SK-N-SH (cell line): ENCODE data around the gene PSD.

ENCODE experiments used
- CTCF ChIP-seq: fragments of 200-600 bp; sonication (generic); IDR thresholded peaks from 2 replicates; pipeline ENCODE4 v1.6.1; 2017; ENCODE audit warnings: antibody characterized with exemption, mild to moderate bottlenecking, moderate library complexity
- ELF1 ChIP-seq: IDR thresholded peaks from 2 replicates; pipeline ENCODE4 v1.4.0; 2012
- EP300 ChIP-seq, 2 experiments: IDR thresholded peaks; 2 replicates each; pipeline versions ENCODE4 v1.4.0 to v1.6.1; 2012; ENCODE audit warnings: borderline replicate concordance in 1 of 2, low read depth in 1 of 2, low read length in 1 of 2
- EZH2phosphoT487 ChIP-seq: fragments of 200-600 bp; sonication (generic); IDR thresholded peaks from 2 replicates; pipeline ENCODE4 v1.6.1; 2017; ENCODE audit warnings: low read depth, mixed run types, mild to moderate bottlenecking, antibody characterized with exemption, moderate library complexity, borderline replicate concordance
- FOXJ3 ChIP-seq: sonication (generic); formaldehyde crosslinking; IDR thresholded peaks from 2 replicates; pipeline ENCODE4 v1.5.1; 2020; ENCODE audit warnings: mild to moderate bottlenecking, missing genetic modification reagents
- GABPA ChIP-seq: IDR thresholded peaks from 2 replicates; pipeline ENCODE4 v1.4.0; 2012; ENCODE audit warnings: low read depth, mild to moderate bottlenecking
- JUND ChIP-seq: IDR thresholded peaks from 2 replicates; pipeline ENCODE4 v1.4.0; 2012
- POLR2AphosphoS5 ChIP-seq: IDR thresholded peaks from 2 replicates; pipeline ENCODE4 v1.6.1; 2012; ENCODE audit warnings: low read depth, low read length
- RAD21 ChIP-seq: IDR thresholded peaks from 2 replicates; pipeline ENCODE4 v1.6.1; 2012; ENCODE audit warnings: mild to moderate bottlenecking, low read length
- REST ChIP-seq: IDR thresholded peaks from 2 replicates; pipeline ENCODE4 v1.6.1; 2012; ENCODE audit warnings: mild to moderate bottlenecking, low read depth, low read length, moderate library complexity
- RXRA ChIP-seq: IDR thresholded peaks from 2 replicates; pipeline ENCODE4 v1.4.0; 2012; ENCODE audit warnings: low read depth, mild to moderate bottlenecking, borderline replicate concordance
- USF2 ChIP-seq: fragments of 150-350 bp; IDR thresholded peaks from 2 replicates; pipeline ENCODE4 v1.6.1; 2017; ENCODE audit warnings: antibody characterized with exemption, low read length, low read depth, borderline replicate concordance
- TF ChIP-seq, protein P1 (sequence below): IDR thresholded peaks from 2 replicates; pipeline ENCODE4 v1.4.0; 2012; ENCODE audit warnings: low read depth

DNA sequence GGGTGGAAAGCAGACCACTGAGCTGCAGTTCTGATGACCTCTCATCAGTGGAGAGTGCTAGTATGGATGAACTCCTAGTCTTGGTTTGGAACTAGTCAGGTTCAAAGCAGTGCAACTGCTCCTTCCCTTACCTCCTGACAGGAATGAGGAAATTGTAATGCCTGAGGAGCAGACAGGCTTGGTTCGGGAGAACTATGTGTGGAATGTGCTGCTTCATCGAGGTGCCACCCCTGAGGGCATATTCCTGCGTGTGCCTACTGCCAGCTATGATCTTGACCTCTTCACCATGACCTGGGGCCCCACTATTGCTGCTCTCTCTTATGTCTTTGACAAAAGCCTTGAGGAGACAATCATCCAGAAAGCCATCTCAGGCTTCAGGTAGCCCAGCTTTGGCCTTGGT, 50.5 kb downstream of the PSD start:
- TF ChIP-seq CTCF: no peak
- no peak for TF ChIP-seq JUND
- TF ChIP-seq REST: no peak
- TF ChIP-seq POLR2AphosphoS5: no peak
- TF ChIP-seq ELF1: no peak
- no peak for TF ChIP-seq RAD21
- TF ChIP-seq FOXJ3 (CRISPR knock-in tag): no peak
- TF ChIP-seq EP300 (IDR thresholded peaks at IDR 0.05; ENCODE audit: borderline replicate concordance in 1 of 2, low read depth in 1 of 2, low read length in 1 of 2): no peak
- TF ChIP-seq EZH2phosphoT487: no peak
- TF ChIP-seq USF2: no peak
- TF ChIP-seq, protein P1, sequence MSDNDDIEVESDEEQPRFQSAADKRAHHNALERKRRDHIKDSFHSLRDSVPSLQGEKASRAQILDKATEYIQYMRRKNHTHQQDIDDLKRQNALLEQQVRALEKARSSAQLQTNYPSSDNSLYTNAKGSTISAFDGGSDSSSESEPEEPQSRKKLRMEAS: no peak
- no peak for TF ChIP-seq RXRA
- TF ChIP-seq GABPA: no peak
